Umbilical cord (tissue), 2 donors: ENCODE data around the gene BOC. TPM values are rescaled to one million over a fixed set of nuclear protein-coding genes. Genes with fewer than 3 reads are reported as not detected.
A peak's percentile ranks its signal among the peaks of the same experiment; 100 is the strongest.

ENCODE experiments used
- DNase-seq: peaks from one replicate; pipeline ENCODE4 v3.0.0-alpha.2; 2015; ENCODE audit warnings: low spot score
- total RNA-seq: library from RNA; depleted of rRNA; stranded (reverse); fragments of >200 nt; gene quantifications from one replicate; pipeline ENCODE4 v1.2.3, GENCODE V29; 2014; ENCODE audit warnings: low replicate concordance; ENCODE audit not compliant: insufficient read depth

Gene BOC
- total RNA-seq, 1 donor from 2014 or later, result 65.5 TPM

DNA sequence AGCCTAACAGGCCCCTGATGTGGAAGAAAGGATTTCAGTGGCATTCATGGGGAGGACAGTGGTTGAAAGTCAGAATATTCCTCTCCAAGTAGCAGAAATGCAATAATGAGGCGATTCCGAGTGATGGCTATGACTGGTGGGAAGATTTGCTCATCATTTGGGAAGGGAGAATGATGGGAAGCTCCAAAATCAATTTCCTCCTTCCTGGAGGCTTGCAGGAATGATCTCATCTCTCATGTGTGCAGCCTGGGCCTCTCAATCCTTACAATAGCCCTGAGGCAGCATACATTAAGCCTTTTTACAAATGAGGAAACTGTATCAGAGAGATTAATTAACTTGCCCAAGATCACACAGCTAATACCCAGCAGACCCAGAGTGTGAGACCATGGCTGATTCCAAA, 58.7 kb downstream of the BOC start:
- no peak for DNase-seq

DNA sequence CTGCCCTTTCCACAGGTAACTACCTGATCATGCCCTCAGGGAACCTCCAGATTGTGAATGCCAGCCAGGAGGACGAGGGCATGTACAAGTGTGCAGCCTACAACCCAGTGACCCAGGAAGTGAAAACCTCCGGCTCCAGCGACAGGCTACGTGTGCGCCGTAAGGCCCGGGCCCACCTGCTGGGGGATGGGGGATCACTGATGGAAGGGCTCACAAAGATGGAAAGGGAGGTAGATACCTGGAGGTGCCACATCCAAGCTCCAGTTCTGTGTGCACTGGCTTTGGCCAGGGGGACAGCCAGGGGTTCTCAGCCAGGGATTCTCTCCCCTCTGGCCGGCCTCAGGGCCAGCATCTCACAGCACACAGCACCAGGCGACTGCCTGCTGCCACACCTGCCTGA, 59.4 kb downstream of the BOC start:
- DNase-seq, result no peak

DNA sequence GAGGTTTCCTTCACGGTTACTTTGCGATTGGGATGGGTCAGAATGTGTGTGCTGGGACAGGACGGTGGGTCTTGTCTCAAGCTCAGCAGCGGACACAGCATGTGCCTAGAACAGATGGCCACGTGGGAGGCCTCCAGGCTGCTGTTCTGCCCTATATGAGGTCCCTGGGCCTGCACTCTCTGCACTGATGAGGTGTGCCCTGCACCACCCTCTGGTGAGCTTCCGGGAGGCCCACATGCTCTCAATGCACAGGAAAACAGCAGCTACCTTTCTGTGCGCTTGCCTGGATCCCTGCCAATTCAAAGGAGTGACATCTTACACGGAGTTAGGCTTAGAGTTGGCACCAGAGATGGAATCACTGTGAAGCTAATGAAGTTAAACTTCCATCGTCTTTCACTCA, 59.8 kb downstream of the BOC start:
- no peak for DNase-seq

DNA sequence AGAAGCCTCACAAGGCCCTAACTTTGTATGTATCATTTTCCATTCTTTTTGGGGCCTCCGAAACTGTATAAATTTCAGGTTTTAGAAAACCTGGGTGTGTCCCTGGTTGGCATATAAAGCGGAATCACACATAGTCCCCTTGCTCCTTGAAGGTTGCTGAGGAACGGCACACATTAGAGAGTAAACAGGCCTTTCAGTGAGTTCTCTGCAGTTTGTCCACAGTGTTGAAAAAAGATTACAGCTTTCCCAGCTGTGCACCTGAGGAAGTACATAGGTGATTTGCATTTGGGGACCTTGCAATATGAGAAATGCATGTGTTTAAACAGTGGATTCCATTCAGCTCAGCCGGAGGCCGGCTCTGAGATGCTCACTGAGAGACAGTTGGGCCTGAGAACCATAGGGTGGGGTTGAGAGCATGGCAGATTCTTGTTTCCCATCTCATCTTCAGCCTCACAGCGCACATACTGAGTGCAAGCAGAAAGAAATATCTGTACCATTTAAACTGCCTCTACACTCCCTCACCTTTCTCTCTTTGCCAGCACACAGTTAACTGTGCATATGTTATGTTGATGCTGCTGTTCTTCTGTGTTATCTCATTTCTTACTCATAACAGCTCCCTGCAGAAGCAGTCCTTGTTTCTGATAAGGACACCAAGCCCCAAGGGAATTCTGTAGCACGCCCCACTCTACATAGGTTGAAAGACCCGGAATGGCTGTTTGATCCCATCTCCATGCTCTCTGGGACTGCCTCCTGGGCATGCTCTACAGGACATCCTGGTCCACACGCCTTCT, 60.4 kb downstream of the BOC start:
- no peak for DNase-seq

DNA sequence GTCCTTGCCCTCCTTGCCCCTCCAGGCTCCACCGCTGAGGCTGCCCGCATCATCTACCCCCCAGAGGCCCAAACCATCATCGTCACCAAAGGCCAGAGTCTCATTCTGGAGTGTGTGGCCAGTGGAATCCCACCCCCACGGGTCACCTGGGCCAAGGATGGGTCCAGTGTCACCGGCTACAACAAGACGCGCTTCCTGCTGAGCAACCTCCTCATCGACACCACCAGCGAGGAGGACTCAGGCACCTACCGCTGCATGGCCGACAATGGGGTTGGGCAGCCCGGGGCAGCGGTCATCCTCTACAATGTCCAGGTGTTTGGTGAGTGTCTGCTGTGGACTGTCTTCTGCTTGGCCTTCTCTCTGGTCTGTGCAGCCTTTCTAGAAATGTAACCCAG, 61.0 kb downstream of the BOC start:
- DNase-seq, result no peak

DNA sequence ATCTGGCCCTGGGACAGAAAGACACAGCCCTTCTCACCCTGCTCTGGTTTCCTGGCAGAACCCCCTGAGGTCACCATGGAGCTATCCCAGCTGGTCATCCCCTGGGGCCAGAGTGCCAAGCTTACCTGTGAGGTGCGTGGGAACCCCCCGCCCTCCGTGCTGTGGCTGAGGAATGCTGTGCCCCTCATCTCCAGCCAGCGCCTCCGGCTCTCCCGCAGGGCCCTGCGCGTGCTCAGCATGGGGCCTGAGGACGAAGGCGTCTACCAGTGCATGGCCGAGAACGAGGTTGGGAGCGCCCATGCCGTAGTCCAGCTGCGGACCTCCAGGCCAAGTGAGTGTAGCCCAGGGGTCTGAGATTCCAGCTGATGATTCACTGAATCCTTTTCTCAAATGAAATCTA, 61.7 kb downstream of the BOC start:
- no peak for DNase-seq

DNA sequence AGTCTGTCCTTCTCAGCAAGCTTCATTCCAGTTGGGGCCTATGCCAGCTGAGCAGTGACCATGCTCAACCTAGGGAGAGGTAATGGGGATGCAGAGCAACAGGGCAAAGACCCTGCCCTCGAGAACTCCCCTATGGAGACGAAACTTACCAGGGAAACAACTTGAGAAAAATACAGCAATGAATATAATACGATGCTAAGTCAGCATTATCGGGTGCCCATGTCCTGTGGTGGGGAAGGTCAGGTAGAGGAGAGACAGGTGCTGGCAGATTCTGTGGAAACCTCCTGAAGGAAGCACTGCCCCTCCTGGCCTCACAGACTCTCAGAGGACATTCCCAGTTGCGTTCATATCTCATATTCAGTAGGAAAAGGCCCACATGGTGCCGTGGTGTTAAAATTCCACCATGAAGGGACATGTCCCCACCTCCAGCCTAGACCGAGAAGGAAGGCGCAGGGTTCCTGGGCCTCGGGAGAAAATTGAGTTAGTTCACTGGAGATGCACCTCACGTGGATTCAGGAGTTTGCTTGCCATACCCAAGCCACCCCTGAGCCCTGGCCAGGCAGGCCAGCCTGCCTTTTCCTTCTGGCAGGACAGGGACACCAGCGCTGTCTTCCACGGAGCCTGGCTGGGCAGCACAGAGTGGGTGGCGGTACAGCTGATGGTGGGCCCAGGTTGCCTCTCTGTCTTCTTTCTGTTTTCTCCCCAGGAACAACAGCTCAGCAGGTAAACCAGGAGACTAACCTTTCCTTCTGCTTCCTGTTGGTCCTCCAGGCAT, 62.4 kb downstream of the BOC start:
- no peak for DNase-seq

DNA sequence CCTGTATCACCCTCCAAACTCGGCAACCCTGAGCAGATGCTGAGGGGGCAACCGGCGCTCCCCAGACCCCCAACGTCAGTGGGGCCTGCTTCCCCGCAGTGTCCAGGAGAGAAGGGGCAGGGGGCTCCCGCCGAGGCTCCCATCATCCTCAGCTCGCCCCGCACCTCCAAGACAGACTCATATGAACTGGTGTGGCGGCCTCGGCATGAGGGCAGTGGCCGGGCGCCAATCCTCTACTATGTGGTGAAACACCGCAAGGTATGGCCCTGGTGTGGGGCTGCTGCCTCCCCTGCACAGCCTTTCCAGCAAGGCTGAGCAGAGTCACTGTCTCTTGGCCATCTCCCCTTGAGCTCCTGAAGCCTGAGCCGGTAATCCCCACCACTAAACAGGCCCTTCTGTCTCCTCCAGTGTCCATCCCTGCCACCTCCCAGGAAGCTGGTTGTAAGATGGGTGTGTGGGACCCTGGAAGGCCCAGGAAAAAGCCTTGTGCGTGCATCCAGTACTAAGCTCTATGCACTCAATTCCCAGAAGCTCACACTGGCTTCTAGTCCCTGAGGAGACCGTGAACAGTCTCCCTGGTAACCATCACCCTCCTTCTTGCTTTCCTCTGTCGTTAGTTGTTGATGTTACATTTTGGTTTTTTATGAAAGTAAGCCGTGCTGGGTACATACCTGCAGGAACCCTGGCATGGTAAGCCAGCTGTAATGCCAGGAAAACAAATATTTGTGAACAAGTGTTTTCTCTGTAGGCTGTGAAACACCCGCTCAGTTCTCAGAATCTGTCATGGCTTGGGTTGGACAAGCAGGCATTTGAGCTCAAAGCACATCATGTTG, 63.3 kb downstream of the BOC start:
- no peak for DNase-seq

DNA sequence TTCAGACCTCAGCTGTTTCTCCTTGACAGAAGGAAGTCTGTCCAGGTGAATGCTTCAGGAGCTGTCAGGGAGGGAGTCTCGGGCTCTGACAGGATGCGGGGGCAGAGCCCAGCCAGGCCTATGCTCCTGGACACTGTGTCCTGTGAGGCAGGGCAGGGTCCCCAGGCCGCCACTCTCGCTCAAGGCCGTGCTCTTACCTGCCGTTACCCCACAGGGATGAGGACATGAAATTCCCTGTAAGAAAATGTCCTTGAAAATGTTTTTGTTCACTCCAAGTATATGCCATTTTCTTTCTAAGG, 63.9 kb downstream of the BOC start:
- no peak for DNase-seq

DNA sequence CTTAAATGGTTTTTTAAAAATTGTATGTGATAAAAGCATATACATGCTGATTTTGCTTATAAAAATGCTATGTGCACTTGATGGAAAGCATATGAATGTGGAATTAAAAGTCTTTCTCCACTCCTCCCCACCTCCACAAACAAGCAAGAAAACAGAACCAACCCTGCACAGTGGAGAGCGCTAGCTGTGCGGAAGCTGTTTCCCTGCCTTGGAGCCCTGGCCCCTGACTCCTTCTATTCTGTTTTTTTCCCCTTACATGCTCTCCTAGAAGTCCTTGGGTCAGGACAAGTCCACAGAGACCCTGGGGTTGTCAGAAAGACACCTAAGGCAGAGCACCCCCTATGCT, 64.2 kb downstream of the BOC start:
- no peak for DNase-seq

DNA sequence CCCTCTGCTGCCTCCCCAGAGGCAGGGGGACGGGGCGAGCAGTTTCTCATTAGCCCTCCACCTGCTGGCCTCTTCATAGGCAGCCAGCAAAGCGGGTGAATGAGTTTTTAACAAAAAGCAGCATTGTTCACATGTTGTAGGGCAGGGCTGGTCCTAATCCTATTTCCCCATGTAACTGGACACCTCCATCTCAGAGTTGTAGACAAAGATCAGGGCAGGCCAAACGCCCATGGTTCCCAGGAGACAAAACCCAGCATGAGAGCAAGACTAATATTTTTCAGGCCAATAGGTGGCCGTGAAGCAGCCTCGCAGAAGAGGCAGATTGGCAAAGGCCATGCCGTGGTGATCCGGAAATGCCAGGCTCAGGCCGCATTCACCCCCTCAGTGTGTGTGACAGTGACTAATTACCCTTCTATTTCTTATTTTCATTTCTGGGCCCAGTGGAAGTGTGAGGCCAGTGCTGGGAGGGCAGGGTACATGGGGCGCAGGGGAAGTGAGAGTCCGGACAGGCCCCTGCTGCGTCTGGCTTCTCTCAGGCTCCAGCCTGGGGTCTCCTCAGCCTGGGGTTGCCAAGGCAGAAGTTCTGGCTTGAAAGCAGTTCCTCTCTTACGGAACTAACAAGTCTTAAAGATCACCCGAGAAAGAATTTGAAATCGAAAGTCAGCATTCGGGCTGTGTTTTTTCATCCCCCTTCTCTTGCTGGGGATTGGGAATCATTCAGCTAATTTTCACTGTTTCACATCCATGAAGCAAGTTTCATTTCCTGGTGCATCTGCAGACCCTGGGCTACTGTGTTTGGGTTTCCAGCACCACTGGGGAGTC, 64.8 kb downstream of the BOC start:
- DNase-seq, result peak; percentile 25

DNA sequence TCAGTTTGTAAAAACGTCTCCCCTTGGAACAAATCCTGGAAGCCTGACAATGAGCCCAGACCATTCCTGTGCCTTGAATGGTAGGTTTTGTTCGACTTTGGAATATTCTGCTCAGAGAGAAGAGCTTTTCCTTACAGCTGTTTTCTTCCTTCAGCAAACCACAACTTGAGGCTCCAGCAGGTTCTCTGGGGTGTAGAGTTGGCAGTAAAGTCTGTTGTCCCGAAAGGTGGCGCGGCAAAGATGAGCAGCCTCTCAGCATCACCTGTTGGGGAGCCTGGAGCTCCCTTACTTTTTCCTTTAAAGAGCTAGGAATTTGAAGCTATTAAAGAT, 65.4 kb downstream of the BOC start:
- no peak for DNase-seq

DNA sequence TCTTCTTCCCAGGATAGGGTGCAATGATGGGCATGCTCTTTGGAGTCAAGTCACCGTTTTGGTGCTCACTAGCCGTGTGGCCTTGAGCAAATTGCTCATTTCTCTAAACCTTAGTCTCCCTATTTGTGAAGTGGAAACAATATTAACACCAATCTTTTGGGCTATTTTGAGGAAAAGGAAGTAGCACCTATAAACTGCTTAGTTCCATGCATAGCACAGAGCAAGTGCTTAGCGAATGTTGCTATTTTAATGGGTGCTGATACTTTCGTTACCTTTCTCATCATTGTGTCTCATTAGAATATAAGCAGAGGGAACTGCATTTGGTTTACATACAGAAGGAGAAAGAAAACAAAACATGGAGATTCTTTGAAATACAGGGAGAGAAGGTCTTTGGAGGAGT, 66.1 kb downstream of the BOC start:
- DNase-seq, result no peak

DNA sequence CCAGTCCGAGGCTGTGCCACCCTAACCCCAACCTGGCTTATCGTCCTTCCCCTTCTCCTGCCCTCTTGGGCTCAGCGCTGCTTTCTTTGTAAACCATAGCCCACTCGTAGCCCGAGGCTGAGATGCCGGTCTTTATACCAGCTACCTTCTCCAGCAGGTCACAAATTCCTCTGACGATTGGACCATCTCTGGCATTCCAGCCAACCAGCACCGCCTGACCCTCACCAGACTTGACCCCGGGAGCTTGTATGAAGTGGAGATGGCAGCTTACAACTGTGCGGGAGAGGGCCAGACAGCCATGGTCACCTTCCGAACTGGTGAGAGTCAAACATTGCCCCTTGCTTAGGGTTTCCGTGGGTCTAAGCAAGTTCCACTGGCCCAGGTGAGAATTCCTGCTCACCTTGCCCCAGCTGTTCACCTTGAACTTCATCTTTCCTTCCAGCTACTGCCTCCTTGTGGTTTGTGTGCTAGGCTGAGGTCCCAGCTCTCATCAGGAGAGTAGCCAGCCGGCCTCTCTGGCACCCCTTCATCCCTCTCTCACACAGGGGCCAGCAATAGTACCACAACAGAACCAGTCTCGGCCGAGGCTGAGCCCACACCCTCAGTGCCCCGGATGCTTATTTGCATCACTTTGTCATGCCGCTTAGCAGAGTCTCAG, 66.7 kb downstream of the BOC start:
- DNase-seq, result no peak

DNA sequence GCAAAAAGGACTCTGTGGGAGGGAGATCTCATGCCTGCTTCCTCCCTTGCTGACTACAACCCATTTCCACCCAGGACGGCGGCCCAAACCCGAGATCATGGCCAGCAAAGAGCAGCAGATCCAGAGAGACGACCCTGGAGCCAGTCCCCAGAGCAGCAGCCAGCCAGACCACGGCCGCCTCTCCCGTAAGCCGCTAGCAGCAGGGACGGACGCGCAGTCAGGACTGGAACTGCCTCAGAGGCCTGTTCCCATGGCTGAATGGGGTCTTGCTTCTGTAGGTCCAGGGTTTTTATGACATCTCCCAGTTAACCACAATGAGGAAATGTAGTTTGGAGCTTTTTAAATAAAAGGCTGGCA, 67.2 kb downstream of the BOC start:
- DNase-seq, result no peak

DNA sequence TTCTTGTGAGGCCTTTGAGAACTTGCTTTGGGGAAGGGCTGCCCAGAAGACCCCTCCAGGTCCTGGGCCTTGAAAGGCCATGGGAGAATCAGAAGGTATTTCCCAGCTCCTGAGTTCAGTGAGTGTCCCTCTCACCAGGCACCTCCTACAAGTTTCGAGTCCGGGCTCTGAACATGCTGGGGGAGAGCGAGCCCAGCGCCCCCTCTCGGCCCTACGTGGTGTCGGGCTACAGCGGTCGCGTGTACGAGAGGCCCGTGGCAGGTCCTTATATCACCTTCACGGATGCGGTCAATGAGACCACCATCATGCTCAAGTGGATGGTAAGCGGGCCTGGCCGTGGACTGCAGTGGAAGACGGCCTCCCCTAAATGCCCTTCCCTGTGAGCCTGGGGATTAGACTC, 68.3 kb downstream of the BOC start:
- DNase-seq, result no peak

DNA sequence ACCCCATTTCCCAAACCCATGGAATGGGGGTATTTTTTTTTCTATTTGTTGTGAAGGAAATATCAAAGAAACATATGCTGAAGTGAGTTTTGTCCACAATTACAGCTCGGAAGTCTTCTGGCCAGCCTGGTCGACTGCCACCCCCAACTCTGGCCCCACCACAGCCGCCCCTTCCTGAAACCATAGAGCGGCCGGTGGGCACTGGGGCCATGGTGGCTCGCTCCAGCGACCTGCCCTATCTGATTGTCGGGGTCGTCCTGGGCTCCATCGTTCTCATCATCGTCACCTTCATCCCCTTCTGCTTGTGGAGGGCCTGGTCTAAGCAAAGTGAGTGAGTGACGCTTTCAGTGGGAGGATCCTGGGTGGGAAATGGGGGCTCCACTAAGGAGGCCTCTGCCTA, 71.9 kb downstream of the BOC start:
- DNase-seq, result no peak

DNA sequence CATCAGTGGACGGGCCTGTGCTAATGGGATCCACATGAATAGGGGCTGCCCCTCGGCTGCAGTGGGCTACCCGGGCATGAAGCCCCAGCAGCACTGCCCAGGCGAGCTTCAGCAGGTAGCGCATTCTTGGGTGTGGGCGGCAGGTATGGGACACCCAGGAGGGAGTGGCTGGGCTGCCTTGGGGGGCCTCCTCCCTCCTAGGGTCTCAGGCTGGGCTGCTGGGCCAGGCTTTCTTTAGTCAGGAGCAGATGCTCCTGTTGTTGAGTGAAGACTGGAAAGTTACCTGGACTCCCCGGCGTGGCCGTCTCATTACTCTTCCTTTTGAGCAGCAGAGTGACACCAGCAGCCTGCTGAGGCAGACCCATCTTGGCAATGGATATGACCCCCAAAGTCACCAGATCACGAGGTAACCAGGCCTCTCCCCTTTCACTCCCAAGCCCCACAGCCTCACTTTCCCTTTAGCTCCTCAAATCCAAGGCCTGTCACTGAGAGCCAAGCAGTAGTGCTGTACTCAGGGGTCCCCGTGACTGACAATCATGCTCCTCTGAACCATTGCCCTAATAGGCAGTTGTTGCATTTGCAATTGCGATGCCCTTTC, 73.2 kb downstream of the BOC start:
- DNase-seq, result no peak

DNA sequence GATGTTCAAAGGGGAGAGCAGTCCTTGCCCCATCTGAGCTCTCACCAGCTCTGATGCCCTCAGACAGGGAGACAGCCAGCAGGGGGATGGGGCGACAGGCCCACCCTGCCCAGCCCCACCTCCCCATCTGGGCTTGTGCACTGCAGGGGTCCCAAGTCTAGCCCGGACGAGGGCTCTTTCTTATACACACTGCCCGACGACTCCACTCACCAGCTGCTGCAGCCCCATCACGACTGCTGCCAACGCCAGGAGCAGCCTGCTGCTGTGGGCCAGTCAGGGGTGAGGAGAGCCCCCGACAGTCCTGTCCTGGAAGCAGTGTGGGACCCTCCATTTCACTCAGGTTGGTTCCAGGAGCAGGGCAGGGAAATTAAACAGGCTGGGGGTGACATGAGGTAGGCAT, 73.9 kb downstream of the BOC start:
- DNase-seq, result no peak

DNA sequence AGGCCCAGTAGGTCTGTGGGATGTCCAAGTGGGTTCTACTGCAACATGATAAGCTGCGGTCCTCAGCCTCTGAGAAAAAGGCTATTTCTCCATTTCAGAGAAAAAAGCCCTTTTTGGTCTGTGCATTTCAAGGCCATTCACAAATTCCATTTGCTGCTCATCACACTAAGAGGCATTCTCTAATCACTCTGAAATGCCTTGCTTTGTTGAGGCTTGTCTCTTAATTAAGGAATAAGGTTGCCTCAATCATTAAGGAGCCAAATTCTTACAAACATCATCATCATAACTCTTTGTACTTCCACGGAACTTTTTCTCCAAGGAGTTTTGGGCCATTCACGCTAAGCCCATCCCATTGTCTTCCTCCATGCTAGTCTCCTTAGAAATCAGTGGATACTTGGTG, 74.4 kb downstream of the BOC start:
- DNase-seq, result no peak

DNA sequence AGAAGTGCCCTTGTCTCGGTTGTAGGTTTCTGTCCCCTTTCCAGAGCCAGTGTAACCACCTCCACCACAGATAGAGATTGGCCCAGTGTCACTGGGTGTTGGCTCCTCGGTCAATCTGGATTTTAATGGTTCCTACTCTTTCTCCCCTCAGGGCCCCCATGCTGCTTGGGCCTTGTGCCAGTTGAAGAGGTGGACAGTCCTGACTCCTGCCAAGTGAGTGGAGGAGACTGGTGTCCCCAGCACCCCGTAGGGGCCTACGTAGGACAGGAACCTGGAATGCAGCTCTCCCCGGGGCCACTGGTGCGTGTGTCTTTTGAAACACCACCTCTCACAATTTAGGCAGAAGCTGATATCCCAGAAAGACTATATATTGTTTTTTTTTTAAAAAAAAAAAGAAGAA, 75.2 kb downstream of the BOC start:
- DNase-seq, result no peak
